Astrocyte of the cerebellum (primary cell): ENCODE data around the gene SUSD3.
A peak's percentile ranks its signal among the peaks of the same experiment; 100 is the strongest.

ENCODE experiments used
- DNase-seq: peaks from one replicate; pipeline ENCODE4 v3.0.0-alpha.2; 2011; ENCODE audit warnings: low read depth
- H3K4me3 ChIP-seq: 2 replicates; pipeline ENCODE4 v1.5.1; 2011; ENCODE audit warnings: mild to moderate bottlenecking, low read depth, low read length, moderate library complexity
- CTCF ChIP-seq: IDR thresholded peaks from 2 replicates; pipeline ENCODE4 v1.5.1; 2012; ENCODE audit warnings: low read length, low read depth, moderate library complexity, mild to moderate bottlenecking; ENCODE audit errors: missing control alignments
- in situ Hi-C: cut with HindIII; loops from 2 replicates; pipeline ENCODE4 v1.10.0; 2017; ENCODE audit warnings: low sequenced_read_pairs

SUSD3 gene

DNA sequence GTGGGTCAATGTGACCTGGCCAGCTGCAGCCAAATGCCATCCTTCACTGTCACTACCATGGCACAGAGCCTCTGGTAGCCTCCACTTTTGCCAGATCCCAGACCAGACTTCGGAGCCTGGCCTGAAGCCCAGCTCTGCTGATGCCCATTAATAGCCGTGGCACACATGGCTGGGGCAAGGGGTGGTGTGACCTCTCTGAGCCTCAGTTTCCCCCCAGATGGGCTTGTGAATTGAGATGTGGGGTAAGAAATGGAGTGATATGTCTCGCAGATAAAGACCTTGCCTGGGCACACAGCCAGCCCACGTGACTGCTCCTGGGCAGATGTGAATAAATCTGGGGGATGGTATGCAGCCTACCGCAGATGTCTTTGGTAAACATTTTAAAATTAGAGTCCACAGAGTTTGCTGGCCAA, 13.9 kb downstream of the SUSD3 start:
- no peak for TF ChIP-seq CTCF
- peak; percentile 42 for DNase-seq
- H3K4me3 ChIP-seq, result no peak overlapping the region
- in situ Hi-C loops, result no loop called here

- DNase-seq, result no peak
- in situ Hi-C loops, result no loop called here
Measured at GRCh38 chr9:93076101-93076791, 17.7 kb downstream of the SUSD3 start.

GRCh38 chr9:93076792-93077128, 18.3 kb downstream of the SUSD3 start:
- no peak for DNase-seq
- TF ChIP-seq CTCF, result no peak
- in situ Hi-C loops, result no loop called here
- no peak overlapping the region for H3K4me3 ChIP-seq

More at GRCh38 chr9:93076101-93076791, 17.7 kb downstream of the SUSD3 start:
- no peak for TF ChIP-seq CTCF
- H3K4me3 ChIP-seq, result no peak overlapping the region

DNA sequence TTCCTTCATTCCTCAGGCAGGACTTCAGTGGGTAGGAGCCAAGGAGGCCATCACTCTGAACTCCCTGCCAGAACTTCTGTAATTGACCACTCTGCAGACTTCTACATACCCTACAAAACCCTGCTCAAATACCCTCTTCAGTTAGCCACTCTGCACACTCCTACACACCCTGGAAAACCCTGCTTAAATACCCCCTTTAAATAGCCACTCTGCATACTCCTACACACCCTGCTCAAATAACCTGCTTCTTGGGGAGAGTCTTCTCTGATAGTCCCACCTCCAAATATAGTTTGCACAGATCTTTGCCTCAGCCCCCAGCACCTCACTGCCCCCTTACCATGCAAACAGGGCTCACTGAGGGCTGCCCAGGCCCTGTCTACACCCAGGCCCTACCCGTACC, 18.9 kb downstream of the SUSD3 start:
- no peak for DNase-seq
- no peak overlapping the region for H3K4me3 ChIP-seq
- no peak for TF ChIP-seq CTCF
- in situ Hi-C loops, result no loop called here

DNA sequence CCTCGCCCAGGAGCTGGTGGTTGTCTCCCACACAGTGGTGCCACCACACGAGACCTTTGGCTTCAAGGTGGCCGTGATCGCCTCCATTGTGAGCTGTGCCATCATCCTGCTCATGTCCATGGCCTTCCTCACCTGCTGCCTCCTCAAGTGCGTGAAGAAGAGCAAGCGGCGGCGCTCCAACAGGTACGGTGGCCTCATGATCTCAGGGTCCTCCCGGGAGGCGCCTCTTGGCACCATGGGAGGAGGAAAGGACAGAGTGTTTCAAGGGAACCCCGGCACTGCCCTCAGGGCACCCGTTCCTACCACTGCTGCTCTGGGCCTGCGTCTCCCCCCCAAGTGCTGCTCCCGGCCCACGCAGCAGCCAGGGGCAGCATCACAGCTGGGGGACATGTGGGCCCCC, 19.3 kb downstream of the SUSD3 start:
- no peak overlapping the region for H3K4me3 ChIP-seq
- no peak for DNase-seq
- TF ChIP-seq CTCF, result no peak
- in situ Hi-C loops, result no loop called here

DNA sequence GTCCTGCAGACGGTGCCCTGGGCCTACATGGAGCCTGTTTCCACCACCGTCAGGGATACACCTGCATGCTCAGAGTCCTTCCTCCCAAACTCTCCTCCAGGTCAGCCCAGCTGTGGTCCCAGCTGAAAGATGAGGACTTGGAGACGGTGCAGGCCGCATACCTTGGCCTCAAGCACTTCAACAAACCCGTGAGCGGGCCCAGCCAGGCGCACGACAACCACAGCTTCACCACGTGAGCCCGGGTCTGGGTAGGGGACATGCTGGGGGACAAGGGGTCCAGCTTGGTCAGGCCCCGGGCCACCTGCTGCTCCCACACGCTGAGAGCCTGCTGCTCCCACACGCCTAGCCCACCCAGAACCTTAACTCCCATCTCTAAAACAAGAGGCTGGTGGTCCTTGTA, 20.9 kb downstream of the SUSD3 start:
- no peak for DNase-seq

More for the DNA sequence above, 20.9 kb downstream of the SUSD3 start:
- TF ChIP-seq CTCF, result no peak
- H3K4me3 ChIP-seq, result no peak overlapping the region
- in situ Hi-C loops, result no loop called here
